ENCODE data around the gene GHITM. TPM values are rescaled to one million over a fixed set of nuclear protein-coding genes. Genes with fewer than 3 reads are reported as not detected.

Gene GHITM
- 110 and 119 TPM in 2 replicates for total RNA-seq

GRCh38 chr10:84139126-84140035, at the start of gene GHITM:
Gene GHITM (plus strand): TSS chr10:84139509. CDS start chr10:84141501, 1,992 bp downstream.

GRCh38 chr10:84173501-84173929, 34.2 kb downstream of the GHITM start, which contains the start of gene GPR15LG:
Gene GPR15LG (plus strand): TSS chr10:84173801. CDS start chr10:84173852, 51 bp downstream.

GRCh38 chr10:84194424-84195043, 55.2 kb downstream of the GHITM start, which contains the start of gene CDHR1:
Gene CDHR1 (plus strand): TSS chr10:84194537. CDS start chr10:84194761, 224 bp downstream.

Other genes starting within 250 kb of the GHITM start
- gene GPR15LG, start 34.3 kb downstream of the GHITM start, total RNA-seq = not detected in 2 replicates
- 0.06 TPM in 1 of 2 replicates, not detected in the other for gene CDHR1, start 55.0 kb downstream of the GHITM start, total RNA-seq
- gene LRIT2, start 86.0 kb downstream of the GHITM start, total RNA-seq = not detected in 2 replicates
- gene LRIT1, start 102.0 kb downstream of the GHITM start, total RNA-seq = not detected in 2 replicates
- gene RGR, start 105.5 kb downstream of the GHITM start, total RNA-seq = not detected in 2 replicates
- 17.2 and 17.8 TPM in 2 replicates for gene CCSER2, start 189.1 kb downstream of the GHITM start, total RNA-seq